Measurements from ENCODE around the gene ATP2C1.

Gene ATP2C1

GRCh38 chr3:130892759-130893375 lies 1.0 kb upstream of the ATP2C1 start:
- Histone ChIP-seq H3K27me3 (ENCODE audit: insufficient read depth, poor library complexity, severe bottlenecking) (no peaks in the 10 kb centered on the region), H3K27ac (replicated peaks) (peak overlapping the region; percentile 97), H3K4me3 (replicated peaks; ENCODE audit: insufficient read depth, low read length) (peak overlapping the region; percentile 95)
- TF ChIP-seq POLR2AphosphoS5 (IDR thresholded peaks at IDR 0.05; ENCODE audit: low read depth): no peak
- TF ChIP-seq CTCF (IDR thresholded peaks at IDR 0.05; ENCODE audit: insufficient read depth, low read length): peak; percentile 77
- peak; percentile 43 to 82 for DNase-seq (ENCODE audit: low read depth in 1 of 2, low spot score in 1 of 2)

- peak overlapping the region; percentile 97 for H3K27ac ChIP-seq (replicated peaks)
- H3K27me3 ChIP-seq (ENCODE audit: insufficient read depth, poor library complexity, severe bottlenecking): no peaks in the 10 kb centered on the region
- H3K4me3 ChIP-seq (replicated peaks; ENCODE audit: insufficient read depth, low read length): peak overlapping the region; percentile 95
- TF ChIP-seq CTCF (IDR thresholded peaks at IDR 0.05; ENCODE audit: insufficient read depth, low read length): no peak
- TF ChIP-seq, protein P1, sequence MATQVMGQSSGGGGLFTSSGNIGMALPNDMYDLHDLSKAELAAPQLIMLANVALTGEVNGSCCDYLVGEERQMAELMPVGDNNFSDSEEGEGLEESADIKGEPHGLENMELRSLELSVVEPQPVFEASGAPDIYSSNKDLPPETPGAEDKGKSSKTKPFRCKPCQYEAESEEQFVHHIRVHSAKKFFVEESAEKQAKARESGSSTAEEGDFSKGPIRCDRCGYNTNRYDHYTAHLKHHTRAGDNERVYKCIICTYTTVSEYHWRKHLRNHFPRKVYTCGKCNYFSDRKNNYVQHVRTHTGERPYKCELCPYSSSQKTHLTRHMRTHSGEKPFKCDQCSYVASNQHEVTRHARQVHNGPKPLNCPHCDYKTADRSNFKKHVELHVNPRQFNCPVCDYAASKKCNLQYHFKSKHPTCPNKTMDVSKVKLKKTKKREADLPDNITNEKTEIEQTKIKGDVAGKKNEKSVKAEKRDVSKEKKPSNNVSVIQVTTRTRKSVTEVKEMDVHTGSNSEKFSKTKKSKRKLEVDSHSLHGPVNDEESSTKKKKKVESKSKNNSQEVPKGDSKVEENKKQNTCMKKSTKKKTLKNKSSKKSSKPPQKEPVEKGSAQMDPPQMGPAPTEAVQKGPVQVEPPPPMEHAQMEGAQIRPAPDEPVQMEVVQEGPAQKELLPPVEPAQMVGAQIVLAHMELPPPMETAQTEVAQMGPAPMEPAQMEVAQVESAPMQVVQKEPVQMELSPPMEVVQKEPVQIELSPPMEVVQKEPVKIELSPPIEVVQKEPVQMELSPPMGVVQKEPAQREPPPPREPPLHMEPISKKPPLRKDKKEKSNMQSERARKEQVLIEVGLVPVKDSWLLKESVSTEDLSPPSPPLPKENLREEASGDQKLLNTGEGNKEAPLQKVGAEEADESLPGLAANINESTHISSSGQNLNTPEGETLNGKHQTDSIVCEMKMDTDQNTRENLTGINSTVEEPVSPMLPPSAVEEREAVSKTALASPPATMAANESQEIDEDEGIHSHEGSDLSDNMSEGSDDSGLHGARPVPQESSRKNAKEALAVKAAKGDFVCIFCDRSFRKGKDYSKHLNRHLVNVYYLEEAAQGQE (IDR thresholded peaks at IDR 0.05; ENCODE audit: insufficient replicate concordance, low read depth): no peak
- no peak for TF ChIP-seq POLR2AphosphoS5 (IDR thresholded peaks at IDR 0.05; ENCODE audit: low read depth)
- no peak for TF ChIP-seq GABPA (IDR thresholded peaks at IDR 0.05; ENCODE audit: low read depth)
- TF ChIP-seq SPI1 (IDR thresholded peaks at IDR 0.05; ENCODE audit: borderline replicate concordance, low read depth): no peak
- peak in 1 of 2 experiments; percentile 42 for DNase-seq (ENCODE audit: low read depth in 1 of 2, low spot score in 1 of 2)
These were observed 474 bp downstream of the ATP2C1 start for GRCh38 chr3:130894130-130894985.

- no peak for DNase-seq (ENCODE audit: low read depth in 1 of 2, low spot score in 1 of 2)
- peak overlapping the region; percentile 97 for H3K27ac ChIP-seq (replicated peaks)
- no peak for TF ChIP-seq GABPA (IDR thresholded peaks at IDR 0.05; ENCODE audit: low read depth)
- no peaks in the 10 kb centered on the region for H3K27me3 ChIP-seq (ENCODE audit: insufficient read depth, poor library complexity, severe bottlenecking)
- H3K4me3 ChIP-seq (replicated peaks; ENCODE audit: insufficient read depth, low read length): peak overlapping the region; percentile 95
These were observed 1.0 kb downstream of the ATP2C1 start for GRCh38 chr3:130894986-130895280.

- TF ChIP-seq GABPA (IDR thresholded peaks at IDR 0.05; ENCODE audit: low read depth) (no peak), POLR2AphosphoS5 (IDR thresholded peaks at IDR 0.05; ENCODE audit: low read depth) (no peak), SPI1 (IDR thresholded peaks at IDR 0.05; ENCODE audit: borderline replicate concordance, low read depth) (no peak), CTCF (IDR thresholded peaks at IDR 0.05; ENCODE audit: insufficient read depth, low read length) (no peak)
- TF ChIP-seq, protein P1 (IDR thresholded peaks at IDR 0.05; ENCODE audit: insufficient replicate concordance, low read depth): no peak
- Histone ChIP-seq H3K27ac (replicated peaks) (no peak overlapping the region), H3K27me3 (ENCODE audit: insufficient read depth, poor library complexity, severe bottlenecking) (no peaks in the 10 kb centered on the region), H3K4me3 (replicated peaks; ENCODE audit: insufficient read depth, low read length) (peak overlapping the region; percentile 95; the same call in 1 of the 2 replicates)
- DNase-seq (ENCODE audit: low read depth in 1 of 2, low spot score in 1 of 2): no peak
These were observed 2.0 kb downstream of the ATP2C1 start for GRCh38 chr3:130895690-130896488.
